ENCODE data around the gene POC5.

The POC5 gene

GRCh38 chr5:75656311-75657003 lies 60.8 kb downstream of the POC5 start:
- DNase-seq = peak; percentile 25

- no peak for DNase-seq
These were observed 62.4 kb downstream of the POC5 start for GRCh38 chr5:75654693-75655295.

GRCh38 chr5:75653521-75653920 lies 63.7 kb downstream of the POC5 start:
- no peak for DNase-seq

- DNase-seq = no peak
These were observed 65.5 kb downstream of the POC5 start for GRCh38 chr5:75651575-75652238.

GRCh38 chr5:75648712-75649111 lies 68.5 kb downstream of the POC5 start:
- no peak for DNase-seq

GRCh38 chr5:75640826-75641225 lies 76.4 kb downstream of the POC5 start:
- DNase-seq = no peak

- DNase-seq = no peak
These were observed 76.8 kb downstream of the POC5 start for GRCh38 chr5:75640395-75640794.

GRCh38 chr5:75639535-75640311 lies 77.5 kb downstream of the POC5 start:
- DNase-seq = no peak

GRCh38 chr5:75637949-75638348 lies 79.3 kb downstream of the POC5 start:
- DNase-seq = no peak

GRCh38 chr5:75632321-75632720 lies 84.9 kb downstream of the POC5 start:
- no peak for DNase-seq

- DNase-seq = no peak
These were observed 86.4 kb downstream of the POC5 start for GRCh38 chr5:75630875-75631274.

GRCh38 chr5:75627801-75628200 lies 89.4 kb downstream of the POC5 start:
- no peak for DNase-seq

- no peak for DNase-seq
These were observed 90.3 kb downstream of the POC5 start for GRCh38 chr5:75626959-75627358.
